CD14-positive monocyte (primary cell): Measurements from ENCODE around the gene CKAP5. TPM values are rescaled to one million over a fixed set of nuclear protein-coding genes. Genes with fewer than 3 reads are reported as not detected.

Experiments
- DNase-seq, 3 donors: peaks; one replicate each; pipeline ENCODE4 v3.0.0-alpha.2; 2011 to 2022
- H2AFZ ChIP-seq: 2 replicates; pipeline ENCODE4 v1.6.0; 2012; ENCODE audit warnings: mild to moderate bottlenecking, low read depth, low read length, inconsistent platforms; ENCODE audit not compliant: insufficient read depth, poor library complexity, severe bottlenecking
- H3K27ac ChIP-seq, 2 donors: 1 replicate in 1 of 2; 2 replicates in 1 of 2; pipeline ENCODE4 v1.5.1; 2012 to 2013; ENCODE audit warnings: low read length in 2 of 2, control low read depth in 1 of 2, inconsistent platforms in 1 of 2, low read depth in 1 of 2, mild to moderate bottlenecking in 1 of 2
- H3K27me3 ChIP-seq, 2 donors: one replicate each; pipeline versions ENCODE4 v1.6.0 to v1.6.1; 2011 to 2013; ENCODE audit warnings: low read length in 2 of 2; ENCODE audit not compliant: control insufficient read depth in 2 of 2, insufficient read depth in 2 of 2
- H3K36me3 ChIP-seq, 2 donors: replicated peaks in 1 of 2; 1 replicate in 1 of 2; 2 replicates in 1 of 2; pipeline versions ENCODE4 v1.5.1 to v1.6.1; 2012 to 2013; ENCODE audit warnings: low read length in 2 of 2, control low read depth in 1 of 2, inconsistent platforms in 1 of 2, mild to moderate bottlenecking in 1 of 2; ENCODE audit not compliant: insufficient read depth in 2 of 2, control insufficient read depth in 1 of 2
- H3K4me1 ChIP-seq, 2 donors: 1 replicate in 1 of 2; 2 replicates in 1 of 2; pipeline versions ENCODE4 v1.5.1 to v1.6.1; 2012 to 2013; ENCODE audit warnings: low read length in 2 of 2, control low read depth in 1 of 2, inconsistent platforms in 1 of 2, mild to moderate bottlenecking in 1 of 2, moderate library complexity in 1 of 2; ENCODE audit not compliant: insufficient read depth in 2 of 2, control insufficient read depth in 1 of 2
- H3K4me2 ChIP-seq: replicated peaks from 2 replicates; pipeline ENCODE3; 2012; ENCODE audit warnings: low read length, moderate library complexity, mild to moderate bottlenecking; ENCODE audit not compliant: poor library complexity, severe bottlenecking; ENCODE audit errors: extremely low read depth
- H3K4me3 ChIP-seq, 3 experiments: fragments of 200-600 bp in 1 of 3; sonication (generic) in 1 of 3; replicated peaks in 1 of 3; 1 replicate in 2 of 3; 2 replicates in 1 of 3; pipeline ENCODE4 v1.5.1; 2011 to 2013; ENCODE audit warnings: low read length in 3 of 3, mild to moderate bottlenecking in 3 of 3, control low read depth in 2 of 3, low read depth in 2 of 3, inconsistent platforms in 1 of 3, moderate library complexity in 1 of 3
- H3K79me2 ChIP-seq: 2 replicates; pipeline ENCODE4 v1.6.0; 2012; ENCODE audit warnings: mild to moderate bottlenecking, control low read depth, inconsistent platforms, low read length, moderate library complexity; ENCODE audit not compliant: insufficient read depth
- H3K9ac ChIP-seq: 2 replicates; pipeline ENCODE4 v1.6.0; 2017; ENCODE audit warnings: low read length, mild to moderate bottlenecking; ENCODE audit not compliant: insufficient read depth, poor library complexity, severe bottlenecking
- H3K9me3 ChIP-seq, 2 donors: replicated peaks in 1 of 2; 1 replicate in 1 of 2; 2 replicates in 1 of 2; pipeline versions ENCODE4 v1.5.1 to v1.6.1; 2012 to 2013; ENCODE audit warnings: low read length in 2 of 2, control low read depth in 1 of 2; ENCODE audit not compliant: control insufficient read depth in 1 of 2, insufficient read depth in 1 of 2
- H4K20me1 ChIP-seq: 2 replicates; pipeline ENCODE4 v1.6.0; 2012; ENCODE audit warnings: mild to moderate bottlenecking, low read length, control low read depth, moderate library complexity; ENCODE audit not compliant: insufficient read depth
- H3K27ac Mint-ChIP-seq, 7 donors: one replicate each; pipeline ENCODE4 v1.8.0; 2020; ENCODE audit warnings: mild to moderate bottlenecking in 7 of 7, mixed read lengths in 7 of 7, moderate library complexity in 6 of 7, inconsistent platforms in 2 of 7
- H3K27me3 Mint-ChIP-seq, 3 donors: one replicate each; pipeline ENCODE4 v1.8.0; 2021 to 2022; ENCODE audit warnings: low read depth in 3 of 3, mild to moderate bottlenecking in 3 of 3, mixed read lengths in 3 of 3, moderate library complexity in 3 of 3, inconsistent platforms in 1 of 3
- H3K36me3 Mint-ChIP-seq, 2 donors: one replicate each; pipeline ENCODE4 v1.8.0; 2020; ENCODE audit warnings: mixed read lengths in 2 of 2, inconsistent platforms in 1 of 2, mild to moderate bottlenecking in 1 of 2
- H3K4me1 Mint-ChIP-seq: one replicate; pipeline ENCODE4 v1.8.0; 2020; ENCODE audit warnings: mild to moderate bottlenecking, mixed read lengths
- H3K4me3 Mint-ChIP-seq, 2 donors: one replicate each; pipeline ENCODE4 v1.8.0; 2020; ENCODE audit warnings: mild to moderate bottlenecking in 2 of 2, mixed read lengths in 2 of 2, moderate library complexity in 1 of 2
- H3K9me3 Mint-ChIP-seq, 7 donors: one replicate each; pipeline ENCODE4 v1.8.0; 2020 to 2022; ENCODE audit warnings: mixed read lengths in 7 of 7, mild to moderate bottlenecking in 6 of 7, moderate library complexity in 6 of 7, inconsistent platforms in 2 of 7
- WGBS: methylation state at CpG from one replicate; pipeline ENCODE4 v1.1.5; 2013; ENCODE audit warnings: missing lambda C conversion rate; ENCODE audit not compliant: insufficient coverage; 5-methylcytosine and 5-hydroxymethylcytosine counted together
- intact Hi-C, 2 donors: fragments of 100-400 bp; cut with micrococcal nuclease; formaldehyde crosslinking; loops; one replicate each; pipeline versions ENCODE4 v1.15.0 to v1.15.1; 2023
- polyA plus RNA-seq, 3 donors: library from polyadenylated mRNA; depleted of rRNA in 1 of 3; unstranded in 2 of 3; stranded (reverse) in 1 of 3; fragments of 300-500 nt in 2 of 3; fragments of >200 nt in 1 of 3; fragmentation: Illumina TruSeq in 2 of 3; gene quantifications; 1 replicate in 2 of 3; 2 replicates in 1 of 3; pipeline ENCODE4 v1.2.3, GENCODE V29; 2012 to 2021
- TF ChIP-seq, protein P1 (sequence below): fragments of 200-600 bp; IDR thresholded peaks from one replicate; pipeline ENCODE4 v1.8.0; 2022; ENCODE audit warnings: antibody characterized with exemption, mild to moderate bottlenecking

The CKAP5 gene
- polyA plus RNA-seq, 3 donors = 6.4 to 10.2 (median 7.9) TPM

DNA sequence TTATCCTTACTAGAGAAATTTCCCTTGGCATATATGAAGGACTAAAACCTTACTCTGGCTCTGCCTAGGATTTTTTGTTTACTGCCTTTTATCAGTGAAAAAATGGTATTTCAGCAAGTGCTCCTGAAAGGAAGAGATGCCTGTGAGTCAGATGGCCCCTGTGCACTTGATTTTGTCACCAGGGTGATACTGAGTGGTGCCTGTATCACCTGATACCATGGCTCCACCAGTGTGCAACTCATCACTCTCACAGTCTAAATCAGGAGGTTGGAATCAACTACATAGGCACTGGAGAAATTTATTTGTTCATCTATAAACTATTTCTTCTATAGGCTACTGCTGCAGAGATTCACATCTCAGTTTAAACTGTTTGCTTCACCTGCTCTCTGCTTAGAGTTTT is 83.8 kb downstream of the CKAP5 start:
- intact Hi-C loops = no loop called here
- Mint-ChIP-seq H3K27ac (peak overlapping the region in 1 of 7 donors; percentile 26), H3K36me3 (peaks cover 76 to 88% of the 10 kb centered on the region in 2 donors)

DNA sequence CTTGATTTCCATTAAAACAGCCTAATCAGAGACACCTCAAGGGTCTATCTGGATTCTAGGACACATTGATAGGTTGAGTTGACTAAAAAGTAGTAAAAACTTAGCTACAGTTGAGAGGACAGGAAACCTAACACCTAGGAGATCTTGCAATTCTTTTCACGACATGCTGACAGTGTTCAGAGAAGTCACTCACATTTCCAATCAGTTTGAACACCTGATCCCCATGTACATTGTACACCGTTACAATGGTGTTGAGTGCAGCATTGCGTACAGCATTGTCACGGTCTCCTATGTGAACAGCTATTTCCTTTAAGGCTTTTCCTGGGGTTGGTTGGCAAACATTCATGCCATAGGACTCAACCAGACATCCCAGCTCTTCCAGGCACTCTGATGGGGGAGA is 84.3 kb downstream of the CKAP5 start:
- no peaks in the 10 kb centered on the region for H3K27me3 Mint-ChIP-seq
- WGBS = 100% methylated on average over 3 of the region's 4 CpGs
- no peak overlapping the region for H3K9ac ChIP-seq
- peak overlapping the region in 1 of 7 donors; percentile 26 for H3K27ac Mint-ChIP-seq
- H3K79me2 ChIP-seq = no peaks in the 10 kb centered on the region
- H3K4me1 Mint-ChIP-seq = no peaks in the 10 kb centered on the region
- no peak for DNase-seq
- peaks cover 75 to 88% of the 10 kb centered on the region in 2 donors for H3K36me3 Mint-ChIP-seq
- H3K9me3 ChIP-seq = no peaks in the 10 kb centered on the region
- H4K20me1 ChIP-seq = no peaks in the 10 kb centered on the region
- no peak overlapping the region for H3K4me3 ChIP-seq
- H3K27ac ChIP-seq = no peak overlapping the region
- no peaks in the 10 kb centered on the region for H3K27me3 ChIP-seq
- intact Hi-C loops = no loop called here
- H3K4me1 ChIP-seq = no peaks in the 10 kb centered on the region
- no peak overlapping the region for H3K4me3 Mint-ChIP-seq
- H3K4me2 ChIP-seq = no peak overlapping the region
- no peak overlapping the region for H2AFZ ChIP-seq
- TF ChIP-seq, protein P1, sequence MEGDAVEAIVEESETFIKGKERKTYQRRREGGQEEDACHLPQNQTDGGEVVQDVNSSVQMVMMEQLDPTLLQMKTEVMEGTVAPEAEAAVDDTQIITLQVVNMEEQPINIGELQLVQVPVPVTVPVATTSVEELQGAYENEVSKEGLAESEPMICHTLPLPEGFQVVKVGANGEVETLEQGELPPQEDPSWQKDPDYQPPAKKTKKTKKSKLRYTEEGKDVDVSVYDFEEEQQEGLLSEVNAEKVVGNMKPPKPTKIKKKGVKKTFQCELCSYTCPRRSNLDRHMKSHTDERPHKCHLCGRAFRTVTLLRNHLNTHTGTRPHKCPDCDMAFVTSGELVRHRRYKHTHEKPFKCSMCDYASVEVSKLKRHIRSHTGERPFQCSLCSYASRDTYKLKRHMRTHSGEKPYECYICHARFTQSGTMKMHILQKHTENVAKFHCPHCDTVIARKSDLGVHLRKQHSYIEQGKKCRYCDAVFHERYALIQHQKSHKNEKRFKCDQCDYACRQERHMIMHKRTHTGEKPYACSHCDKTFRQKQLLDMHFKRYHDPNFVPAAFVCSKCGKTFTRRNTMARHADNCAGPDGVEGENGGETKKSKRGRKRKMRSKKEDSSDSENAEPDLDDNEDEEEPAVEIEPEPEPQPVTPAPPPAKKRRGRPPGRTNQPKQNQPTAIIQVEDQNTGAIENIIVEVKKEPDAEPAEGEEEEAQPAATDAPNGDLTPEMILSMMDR = no peak
- H3K36me3 ChIP-seq = peaks cover 91 to 97% of the 10 kb centered on the region in 2 donors
- H3K9me3 Mint-ChIP-seq = no peaks in the 10 kb centered on the region

More for the DNA sequence above, 83.8 kb downstream of the CKAP5 start:
- no peak overlapping the region for H3K4me3 ChIP-seq
- no peaks in the 10 kb centered on the region for H4K20me1 ChIP-seq
- no peaks in the 10 kb centered on the region for H3K27me3 ChIP-seq
- no peak overlapping the region for H3K4me3 Mint-ChIP-seq
- TF ChIP-seq, protein P1 = no peak
- H3K79me2 ChIP-seq = no peaks in the 10 kb centered on the region
- no peaks in the 10 kb centered on the region for H3K9me3 ChIP-seq
- no peak overlapping the region for H3K27ac ChIP-seq
- no peaks in the 10 kb centered on the region for H3K4me1 ChIP-seq
- H3K9me3 Mint-ChIP-seq = no peaks in the 10 kb centered on the region
- no peak overlapping the region for H3K4me2 ChIP-seq
- peaks cover 90 to 97% of the 10 kb centered on the region in 2 donors for H3K36me3 ChIP-seq
- no peaks in the 10 kb centered on the region for H3K27me3 Mint-ChIP-seq
- no peaks in the 10 kb centered on the region for H3K4me1 Mint-ChIP-seq
- H2AFZ ChIP-seq = no peak overlapping the region
- DNase-seq = no peak
- H3K9ac ChIP-seq = no peak overlapping the region
